Keratinocyte (primary cell): Measurements from ENCODE around the gene MS4A15. TPM values are rescaled to one million over a fixed set of nuclear protein-coding genes. Genes with fewer than 3 reads are reported as not detected.
"Not testable (repeated sequence)": the region's sequence is repeated elsewhere in the genome, so short reads cannot be mapped to it uniquely, and the experiment has no call there.

ENCODE experiments used
- DNase-seq: peaks from one replicate; pipeline ENCODE4 v3.0.0-alpha.2; 2011; ENCODE audit warnings: low read depth, missing footprints, low spot score
- FAIRE-seq: peaks from 2 replicates; lab custom pipeline; 2011; peaks lifted over from hg19 to GRCh38; lab: Jason Lieb, UNC
- H2AFZ ChIP-seq: 2 replicates; pipeline ENCODE4 v1.6.0; 2012; ENCODE audit warnings: low read length, control low read depth, inconsistent platforms; ENCODE audit not compliant: control insufficient read depth
- H3K27ac ChIP-seq: 2 replicates; pipeline ENCODE4 v1.5.1; 2011; ENCODE audit warnings: low read length; ENCODE audit not compliant: control insufficient read depth, insufficient read depth
- H3K27me3 ChIP-seq: 3 replicates; pipeline ENCODE4 v1.6.0; 2011; ENCODE audit warnings: low read length; ENCODE audit not compliant: control insufficient read depth, insufficient read depth; ENCODE audit errors: extremely low read depth
- H3K36me3 ChIP-seq, 2 experiments: 2 replicates in 1 of 2; 3 replicates in 1 of 2; pipeline ENCODE4 v1.5.1; 2011; ENCODE audit warnings: low read length in 2 of 2, mild to moderate bottlenecking in 1 of 2; ENCODE audit not compliant: control insufficient read depth in 2 of 2, insufficient read depth in 2 of 2; ENCODE audit errors: extremely low read depth in 1 of 2
- H3K4me1 ChIP-seq: 3 replicates; pipeline ENCODE4 v1.5.1; 2011; ENCODE audit warnings: low read length; ENCODE audit not compliant: control insufficient read depth, insufficient read depth; ENCODE audit errors: extremely low read depth
- H3K4me2 ChIP-seq: 3 replicates; pipeline ENCODE4 v1.6.0; 2011; ENCODE audit warnings: low read depth, low read length; ENCODE audit not compliant: control insufficient read depth, insufficient read depth; ENCODE audit errors: extremely low read depth
- H3K4me3 ChIP-seq, 3 experiments: fragments of 200-600 bp in 1 of 3; sonication (generic) in 1 of 3; 2 replicates in 2 of 3; 3 replicates in 1 of 3; pipeline ENCODE4 v1.5.1; 2011 to 2016; ENCODE audit warnings: low read length in 3 of 3, mild to moderate bottlenecking in 3 of 3, control low read depth in 2 of 3, inconsistent platforms in 1 of 3, low read depth in 1 of 3, mixed read lengths in 1 of 3, mixed run types in 1 of 3, moderate library complexity in 1 of 3; ENCODE audit not compliant: control insufficient read depth in 2 of 3, insufficient read depth in 2 of 3; ENCODE audit errors: extremely low read depth in 1 of 3
- H3K79me2 ChIP-seq: 2 replicates; pipeline ENCODE4 v1.6.0; 2012; ENCODE audit warnings: low read length; ENCODE audit not compliant: control insufficient read depth, insufficient read depth
- H3K9ac ChIP-seq: 3 replicates; pipeline ENCODE4 v1.6.0; 2011; ENCODE audit warnings: low read length; ENCODE audit not compliant: control insufficient read depth, insufficient read depth; ENCODE audit errors: extremely low read depth
- H3K9me1 ChIP-seq: 3 replicates; pipeline ENCODE4 v1.6.0; 2011; ENCODE audit warnings: low read length; ENCODE audit not compliant: control insufficient read depth, insufficient read depth; ENCODE audit errors: extremely low read depth
- H3K9me3 ChIP-seq: 2 replicates; pipeline ENCODE4 v1.5.1; 2012; ENCODE audit warnings: low read depth, low read length; ENCODE audit not compliant: control insufficient read depth
- H4K20me1 ChIP-seq: 3 replicates; pipeline ENCODE4 v1.6.0; 2011; ENCODE audit warnings: low read length; ENCODE audit not compliant: control insufficient read depth, insufficient read depth; ENCODE audit errors: extremely low read depth
- CTCF ChIP-seq, 3 experiments: IDR thresholded peaks in 1 of 3; conservative IDR thresholded peaks in 1 of 3; optimal IDR thresholded peaks in 1 of 3; 2 replicates in 2 of 3; 3 replicates in 1 of 3; pipeline versions ENCODE3 to v1.5.1; 2011; ENCODE audit warnings: low read length in 3 of 3, mild to moderate bottlenecking in 3 of 3, moderate library complexity in 2 of 3, control low read depth in 1 of 3, inconsistent platforms in 1 of 3; ENCODE audit not compliant: insufficient read depth in 2 of 3; ENCODE audit errors: extremely low read depth in 1 of 3
- EZH2 ChIP-seq: IDR thresholded peaks from one replicate; pipeline ENCODE4 v1.6.1; 2012; ENCODE audit warnings: inconsistent platforms, mild to moderate bottlenecking, low read length, moderate library complexity
- dilution Hi-C: fragments of 300-500 bp; cut with MboI; formaldehyde crosslinking; loops from one replicate; pipeline ENCODE4 v1.7.0; 2020; ENCODE audit warnings: low sequenced_read_pairs; ENCODE audit not compliant: extremely low pct_ligation_motif_present
- polyA plus RNA-seq, 5 experiments: library from polyadenylated mRNA; depleted of rRNA in 3 of 5; stranded (reverse) in 3 of 5; stranded (forward) in 1 of 5; unstranded in 1 of 5; fragments of >200 nt; gene quantifications; 1 replicate in 1 of 5; 2 replicates in 3 of 5; 3 replicates in 1 of 5; pipeline versions ENCODE4 v1.2.1 to v1.2.3, GENCODE V29; 2011 to 2012; ENCODE audit warnings: missing spikeins in 2 of 5, low read depth in 1 of 5, low replicate concordance in 1 of 5

The MS4A15 gene
- polyA plus RNA-seq, 1 donor (not counting 4 experiments of a cell fraction or from before 2014, with no cell fraction given): 0.03 TPM

- H4K20me1 ChIP-seq: no peaks in the 10 kb centered on the region
- no peaks in the 10 kb centered on the region for H3K36me3 ChIP-seq
- no peak overlapping the region for H3K27ac ChIP-seq
- peaks cover 4% of the 10 kb centered on the region for H3K27me3 ChIP-seq
- no peaks in the 10 kb centered on the region for H3K9me3 ChIP-seq
- no peaks in the 10 kb centered on the region for H3K79me2 ChIP-seq
- H2AFZ ChIP-seq: no peak overlapping the region
- DNase-seq (no peak), FAIRE-seq (no peak)
- H3K4me3 ChIP-seq: no peak overlapping the region
- no peaks in the 10 kb centered on the region for H3K9me1 ChIP-seq
- no peaks in the 10 kb centered on the region for H3K4me1 ChIP-seq
- no peak overlapping the region for H3K9ac ChIP-seq
- no peak overlapping the region for H3K4me2 ChIP-seq
- TF ChIP-seq EZH2: no peak
- TF ChIP-seq CTCF (optimal IDR thresholded peaks at IDR 0.05 in 1 of 3, IDR thresholded peaks at IDR 0.05 in 1 of 3, conservative IDR thresholded peaks at IDR 0.05 in 1 of 3; ENCODE audit: extremely low read depth in 1 of 3, insufficient read depth in 2 of 3, low read length in 3 of 3): no peak
- dilution Hi-C loops: no loop called here
These were observed 65.3 kb downstream of the MS4A15 start for GRCh38 chr11:60821827-60822599.

- H3K36me3 ChIP-seq, H3K4me1 ChIP-seq, H3K9ac ChIP-seq, H3K9me3 ChIP-seq, FAIRE-seq, H4K20me1 ChIP-seq, dilution Hi-C loops, DNase-seq, H2AFZ ChIP-seq, H3K4me2 ChIP-seq, H3K9me1 ChIP-seq, H3K27ac ChIP-seq, H3K27me3 ChIP-seq, H3K4me3 ChIP-seq, H3K79me2 ChIP-seq: not testable (repeated sequence)
These were observed 67.2 kb downstream of the MS4A15 start for GRCh38 chr11:60823745-60824306.
